ENCODE data around the gene MICALL2. TPM values are rescaled to one million over a fixed set of nuclear protein-coding genes. Genes with fewer than 3 reads are reported as not detected.

Gene MICALL2
- total RNA-seq, 4 donors from 2014 or later, result 1.8 to 19.7 (median 12.6) TPM

- intact Hi-C loops (cut with DNase I; ENCODE audit: low total_unique reads), result no loop called here
- no peaks in the 10 kb centered on the region for H3K36me3 ChIP-seq
- no peaks in the 10 kb centered on the region for H3K9me3 ChIP-seq
- H3K4me3 ChIP-seq, result no peak overlapping the region
- no peaks in the 10 kb centered on the region for H3K4me1 ChIP-seq
- no peak for DNase-seq
- H3K27ac ChIP-seq, result no peak overlapping the region
- TF ChIP-seq POLR2A (IDR thresholded peaks at IDR 0.05) (no peak), CTCF (IDR thresholded peaks at IDR 0.05) (no peak)
- no peaks in the 10 kb centered on the region for H3K27me3 ChIP-seq
Measured at GRCh38 chr7:1483079-1483478, 23.8 kb upstream of the MICALL2 start.

GRCh38 chr7:1481300-1481699, 22.0 kb upstream of the MICALL2 start:
- Histone ChIP-seq H3K27me3 (no peaks in the 10 kb centered on the region), H3K9me3 (no peaks in the 10 kb centered on the region), H3K27ac (no peak overlapping the region), H3K36me3 (no peaks in the 10 kb centered on the region), H3K4me1 (no peaks in the 10 kb centered on the region), H3K4me3 (no peak overlapping the region)
- TF ChIP-seq CTCF (IDR thresholded peaks at IDR 0.05) (no peak), POLR2A (IDR thresholded peaks at IDR 0.05) (no peak)
- no peak for DNase-seq
- intact Hi-C loops (cut with DNase I; ENCODE audit: low total_unique reads), result no loop called here

GRCh38 chr7:1480670-1481069, 21.4 kb upstream of the MICALL2 start:
- H3K4me1 ChIP-seq, result no peaks in the 10 kb centered on the region
- H3K36me3 ChIP-seq, result no peaks in the 10 kb centered on the region
- no peak overlapping the region for H3K4me3 ChIP-seq
- no peak overlapping the region for H3K27ac ChIP-seq
- no peaks in the 10 kb centered on the region for H3K9me3 ChIP-seq
- no peaks in the 10 kb centered on the region for H3K27me3 ChIP-seq
- intact Hi-C loops (cut with DNase I; ENCODE audit: low total_unique reads), result no loop called here
- no peak for DNase-seq
- TF ChIP-seq POLR2A (IDR thresholded peaks at IDR 0.05) (no peak), CTCF (IDR thresholded peaks at IDR 0.05) (no peak)

GRCh38 chr7:1479287-1479686, 20.0 kb upstream of the MICALL2 start:
- TF ChIP-seq CTCF (IDR thresholded peaks at IDR 0.05) (no peak), POLR2A (IDR thresholded peaks at IDR 0.05) (no peak)
- Histone ChIP-seq H3K9me3 (no peaks in the 10 kb centered on the region), H3K27ac (no peak overlapping the region), H3K4me3 (no peak overlapping the region), H3K4me1 (no peaks in the 10 kb centered on the region), H3K36me3 (no peaks in the 10 kb centered on the region), H3K27me3 (no peaks in the 10 kb centered on the region)
- DNase-seq, result no peak
- intact Hi-C loops (cut with DNase I; ENCODE audit: low total_unique reads), result no loop called here

GRCh38 chr7:1478480-1478879, 19.2 kb upstream of the MICALL2 start:
- Histone ChIP-seq H3K4me3 (no peak overlapping the region), H3K9me3 (no peaks in the 10 kb centered on the region), H3K27ac (no peak overlapping the region), H3K36me3 (no peaks in the 10 kb centered on the region), H3K27me3 (no peaks in the 10 kb centered on the region), H3K4me1 (no peaks in the 10 kb centered on the region)
- intact Hi-C loops (cut with DNase I; ENCODE audit: low total_unique reads), result no loop called here
- no peak for TF ChIP-seq POLR2A (IDR thresholded peaks at IDR 0.05)
- no peak for DNase-seq

GRCh38 chr7:1476859-1477258, 17.6 kb upstream of the MICALL2 start:
- intact Hi-C loops (cut with DNase I; ENCODE audit: low total_unique reads), result no loop called here
- no peaks in the 10 kb centered on the region for H3K9me3 ChIP-seq
- no peak for TF ChIP-seq POLR2A (IDR thresholded peaks at IDR 0.05)
- no peak for TF ChIP-seq CTCF (IDR thresholded peaks at IDR 0.05)
- DNase-seq, result no peak
- H3K27ac ChIP-seq, result no peak overlapping the region
- no peak overlapping the region for H3K4me3 ChIP-seq
- H3K4me1 ChIP-seq, result no peaks in the 10 kb centered on the region
- H3K27me3 ChIP-seq, result no peaks in the 10 kb centered on the region
- H3K36me3 ChIP-seq, result no peaks in the 10 kb centered on the region

Data from uterus (tissue), 4 donors.